ENCODE measurements around the gene BRD8. TPM values are rescaled to one million over a fixed set of nuclear protein-coding genes. Genes with fewer than 3 reads are reported as not detected.

BRD8 gene
- total RNA-seq, 4 donors from 2014 or later: 47.1 to 66.0 (median 50.2) TPM

DNA sequence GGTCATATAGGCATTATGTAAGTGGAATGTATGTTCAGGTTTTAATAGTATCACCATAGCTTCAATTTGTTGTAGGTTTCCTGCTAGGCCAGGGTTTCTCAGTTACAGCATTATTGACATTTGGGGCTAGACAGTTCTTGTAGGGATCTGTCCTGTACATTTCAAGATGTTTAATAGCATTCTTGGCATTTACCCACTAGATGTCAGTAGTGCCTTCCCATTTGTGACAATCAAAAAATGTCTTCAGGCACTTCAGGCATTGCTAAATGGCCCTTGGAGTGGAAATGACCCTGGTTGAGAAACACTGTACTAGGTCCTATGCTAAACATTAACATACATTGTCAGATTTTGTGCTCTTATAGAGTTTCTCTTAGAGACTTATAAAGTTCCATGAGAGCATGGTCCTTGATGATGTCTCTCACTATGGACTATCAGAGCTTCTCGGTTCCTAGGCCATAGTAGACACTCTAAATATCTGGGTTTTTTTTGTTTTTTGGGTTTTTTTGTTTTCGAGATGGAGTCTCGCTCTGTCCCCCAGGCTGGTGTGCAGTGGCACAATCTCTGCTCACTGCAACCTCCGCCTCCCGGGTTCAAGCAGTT is 1.9 kb upstream of the BRD8 start:
- 68 to 70% methylated on average over 5 of the region's 5 CpGs for WGBS, 2 donors

GRCh38 chr5:138179277-138179857 is 937 bp upstream of the BRD8 start:
- no peaks in the 10 kb centered on the region for H3K27me3 ChIP-seq
- peak overlapping the region; percentile 17 to 76 (median 73) for H3K4me3 ChIP-seq
- H3K36me3 ChIP-seq: peaks cover 0 to 44% (median 0%) of the 10 kb centered on the region in 3 donors
- H3K9me3 ChIP-seq: no peaks in the 10 kb centered on the region
- DNase-seq (ENCODE audit: low spot score in 2 of 2): no peak
- peaks cover 0 to 31% (median 18%) of the 10 kb centered on the region in 4 donors for H3K4me1 ChIP-seq
- H3K27ac ChIP-seq: no peak overlapping the region
- WGBS, 2 donors: 1% methylated on average over 23 of the region's 23 CpGs
- TF ChIP-seq POLR2A (IDR thresholded peaks at IDR 0.05): no peak
- TF ChIP-seq, protein P1, sequence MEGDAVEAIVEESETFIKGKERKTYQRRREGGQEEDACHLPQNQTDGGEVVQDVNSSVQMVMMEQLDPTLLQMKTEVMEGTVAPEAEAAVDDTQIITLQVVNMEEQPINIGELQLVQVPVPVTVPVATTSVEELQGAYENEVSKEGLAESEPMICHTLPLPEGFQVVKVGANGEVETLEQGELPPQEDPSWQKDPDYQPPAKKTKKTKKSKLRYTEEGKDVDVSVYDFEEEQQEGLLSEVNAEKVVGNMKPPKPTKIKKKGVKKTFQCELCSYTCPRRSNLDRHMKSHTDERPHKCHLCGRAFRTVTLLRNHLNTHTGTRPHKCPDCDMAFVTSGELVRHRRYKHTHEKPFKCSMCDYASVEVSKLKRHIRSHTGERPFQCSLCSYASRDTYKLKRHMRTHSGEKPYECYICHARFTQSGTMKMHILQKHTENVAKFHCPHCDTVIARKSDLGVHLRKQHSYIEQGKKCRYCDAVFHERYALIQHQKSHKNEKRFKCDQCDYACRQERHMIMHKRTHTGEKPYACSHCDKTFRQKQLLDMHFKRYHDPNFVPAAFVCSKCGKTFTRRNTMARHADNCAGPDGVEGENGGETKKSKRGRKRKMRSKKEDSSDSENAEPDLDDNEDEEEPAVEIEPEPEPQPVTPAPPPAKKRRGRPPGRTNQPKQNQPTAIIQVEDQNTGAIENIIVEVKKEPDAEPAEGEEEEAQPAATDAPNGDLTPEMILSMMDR (IDR thresholded peaks at IDR 0.05): no peak
- TF ChIP-seq EP300 (IDR thresholded peaks at IDR 0.05): no peak

More for the DNA sequence above, 1.9 kb upstream of the BRD8 start:
- Histone ChIP-seq H3K4me1 (peaks cover 0 to 29% (median 18%) of the 10 kb centered on the region in 4 donors), H3K4me3 (no peak overlapping the region), H3K36me3 (peaks cover 0 to 44% (median 0%) of the 10 kb centered on the region in 3 donors), H3K27me3 (no peaks in the 10 kb centered on the region), H3K9me3 (no peaks in the 10 kb centered on the region), H3K27ac (no peak overlapping the region)
- TF ChIP-seq POLR2A (IDR thresholded peaks at IDR 0.05): no peak
- no peak for TF ChIP-seq EP300 (IDR thresholded peaks at IDR 0.05)
- TF ChIP-seq, protein P1 (IDR thresholded peaks at IDR 0.05): peak in 1 of 5 experiments; percentile 18
- no peak for DNase-seq (ENCODE audit: low spot score in 2 of 2)

- peak overlapping the region; percentile 72 to 86 (median 75) for H3K4me3 ChIP-seq
- 0 to 1% methylated on average over 16 of the region's 16 CpGs for WGBS, 2 donors
- H3K36me3 ChIP-seq: peaks cover 0 to 44% (median 0%) of the 10 kb centered on the region in 3 donors
- TF ChIP-seq EP300 (IDR thresholded peaks at IDR 0.05) (no peak), POLR2A (IDR thresholded peaks at IDR 0.05) (no peak)
- TF ChIP-seq, protein P1 (IDR thresholded peaks at IDR 0.05): no peak
- H3K9me3 ChIP-seq: no peaks in the 10 kb centered on the region
- DNase-seq (ENCODE audit: low spot score in 2 of 2): no peak
- H3K27ac ChIP-seq: peak overlapping the region; percentile 75 to 91 (median 81)
- no peaks in the 10 kb centered on the region for H3K27me3 ChIP-seq
- H3K4me1 ChIP-seq: peaks cover 0 to 34% (median 18%) of the 10 kb centered on the region in 4 donors
Measured at GRCh38 chr5:138177941-138178515, 402 bp downstream of the BRD8 start.

- no peaks in the 10 kb centered on the region for H3K9me3 ChIP-seq
- H3K4me3 ChIP-seq: no peak overlapping the region
- peaks cover 7 to 99% (median 30%) of the 10 kb centered on the region in 3 donors for H3K36me3 ChIP-seq
- no peak overlapping the region for H3K27ac ChIP-seq
- DNase-seq (ENCODE audit: low spot score in 2 of 2): no peak
- peaks cover 0 to 5% (median 0%) of the 10 kb centered on the region in 4 donors for H3K4me1 ChIP-seq
- no peak for TF ChIP-seq POLR2A (IDR thresholded peaks at IDR 0.05)
- TF ChIP-seq, protein P1 (IDR thresholded peaks at IDR 0.05): no peak
- TF ChIP-seq EP300 (IDR thresholded peaks at IDR 0.05): no peak
- H3K27me3 ChIP-seq: no peaks in the 10 kb centered on the region
Measured at GRCh38 chr5:138170299-138170698, 8.1 kb downstream of the BRD8 start.

- H3K4me1 ChIP-seq: no peaks in the 10 kb centered on the region
- H3K4me3 ChIP-seq: no peak overlapping the region
- H3K27me3 ChIP-seq: no peaks in the 10 kb centered on the region
- H3K36me3 ChIP-seq: peaks cover 7 to 99% (median 31%) of the 10 kb centered on the region in 3 donors
- 79 to 81% methylated on average over 5 of the region's 5 CpGs for WGBS, 2 donors
- no peak overlapping the region for H3K27ac ChIP-seq
- DNase-seq (ENCODE audit: low spot score in 2 of 2): no peak
- no peaks in the 10 kb centered on the region for H3K9me3 ChIP-seq
- TF ChIP-seq EP300 (IDR thresholded peaks at IDR 0.05) (no peak), POLR2A (IDR thresholded peaks at IDR 0.05) (no peak)
- TF ChIP-seq, protein P1 (IDR thresholded peaks at IDR 0.05): no peak
Measured at GRCh38 chr5:138169124-138169523, 9.3 kb downstream of the BRD8 start.

Measured in tibial nerve (tissue), 4 donors.